AG04449 (cell line): ENCODE results near the gene MAP4K1.

Experiments used
- CTCF ChIA-PET: fragments of 350-600 bp; formaldehyde crosslinking; extraction: SDS; loops from one replicate; lab custom pipeline; 2021; ENCODE audit warnings: antibody characterized with exemption; lab: Yijun Ruan, JAX
- POLR2A ChIA-PET: fragments of 400-600, 350-600 bp; formaldehyde crosslinking; extraction: SDS; loops from one replicate; lab custom pipeline; 2020; ENCODE audit warnings: antibody characterized with exemption, inconsistent platforms; lab: Yijun Ruan, JAX
- DNase-seq: peaks from one replicate; pipeline ENCODE4 v3.0.0-alpha.2; 2010; ENCODE audit warnings: low read depth, low spot score
- H3K4me3 ChIP-seq: 2 replicates; pipeline ENCODE4 v1.5.1; 2011; ENCODE audit warnings: low read depth, mild to moderate bottlenecking, control low read depth, low read length
- TF ChIP-seq, protein P1 (sequence below): IDR thresholded peaks from one replicate; pipeline ENCODE4 v1.5.1; 2011; ENCODE audit warnings: mild to moderate bottlenecking, moderate library complexity, low read length, control low read depth, inconsistent platforms; ENCODE audit not compliant: insufficient read depth; ENCODE audit errors: missing control alignments

MAP4K1 gene

DNA sequence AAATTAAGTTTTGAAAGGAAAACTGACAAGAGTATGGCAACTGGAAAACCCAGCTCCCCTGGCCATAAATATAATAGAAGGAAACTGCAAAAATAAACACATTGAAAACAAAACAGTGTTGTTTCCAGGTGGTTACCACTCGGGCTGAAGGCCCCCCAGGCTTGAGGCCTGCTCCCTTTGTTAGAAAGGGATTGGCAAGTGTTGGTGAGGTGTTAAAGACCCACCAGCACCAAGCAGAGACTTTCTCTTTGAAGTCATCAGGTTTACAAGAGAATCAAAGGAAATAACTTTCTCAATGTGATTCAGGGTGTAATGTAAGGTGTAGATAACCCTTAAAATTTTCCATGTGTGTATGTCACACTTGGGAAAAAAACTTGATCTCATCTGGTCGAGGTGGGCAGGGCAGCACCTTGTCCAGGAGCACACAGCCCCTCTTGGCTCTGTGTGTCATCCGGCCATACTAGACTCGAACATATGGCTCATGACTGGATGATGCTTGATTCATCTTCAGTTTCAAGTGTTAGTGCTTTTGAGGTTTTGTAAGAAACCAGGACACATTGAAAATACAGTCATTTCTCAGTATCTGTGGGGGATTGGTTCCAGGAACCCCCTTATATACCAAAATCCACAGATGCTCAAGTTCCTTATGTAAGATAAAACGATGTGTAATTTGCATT is 37.5 kb upstream of the MAP4K1 start:
- POLR2A ChIA-PET = no interaction called here
- TF ChIP-seq, protein P1, sequence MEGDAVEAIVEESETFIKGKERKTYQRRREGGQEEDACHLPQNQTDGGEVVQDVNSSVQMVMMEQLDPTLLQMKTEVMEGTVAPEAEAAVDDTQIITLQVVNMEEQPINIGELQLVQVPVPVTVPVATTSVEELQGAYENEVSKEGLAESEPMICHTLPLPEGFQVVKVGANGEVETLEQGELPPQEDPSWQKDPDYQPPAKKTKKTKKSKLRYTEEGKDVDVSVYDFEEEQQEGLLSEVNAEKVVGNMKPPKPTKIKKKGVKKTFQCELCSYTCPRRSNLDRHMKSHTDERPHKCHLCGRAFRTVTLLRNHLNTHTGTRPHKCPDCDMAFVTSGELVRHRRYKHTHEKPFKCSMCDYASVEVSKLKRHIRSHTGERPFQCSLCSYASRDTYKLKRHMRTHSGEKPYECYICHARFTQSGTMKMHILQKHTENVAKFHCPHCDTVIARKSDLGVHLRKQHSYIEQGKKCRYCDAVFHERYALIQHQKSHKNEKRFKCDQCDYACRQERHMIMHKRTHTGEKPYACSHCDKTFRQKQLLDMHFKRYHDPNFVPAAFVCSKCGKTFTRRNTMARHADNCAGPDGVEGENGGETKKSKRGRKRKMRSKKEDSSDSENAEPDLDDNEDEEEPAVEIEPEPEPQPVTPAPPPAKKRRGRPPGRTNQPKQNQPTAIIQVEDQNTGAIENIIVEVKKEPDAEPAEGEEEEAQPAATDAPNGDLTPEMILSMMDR = no peak
- CTCF ChIA-PET = interaction anchor here (1.1 kb wide), 1 partner anchor 274 kb away, joined by 4 read pairs; no protein-coding TSS in a partner anchor
- no peak for DNase-seq
- no peak overlapping the region for H3K4me3 ChIP-seq

DNA sequence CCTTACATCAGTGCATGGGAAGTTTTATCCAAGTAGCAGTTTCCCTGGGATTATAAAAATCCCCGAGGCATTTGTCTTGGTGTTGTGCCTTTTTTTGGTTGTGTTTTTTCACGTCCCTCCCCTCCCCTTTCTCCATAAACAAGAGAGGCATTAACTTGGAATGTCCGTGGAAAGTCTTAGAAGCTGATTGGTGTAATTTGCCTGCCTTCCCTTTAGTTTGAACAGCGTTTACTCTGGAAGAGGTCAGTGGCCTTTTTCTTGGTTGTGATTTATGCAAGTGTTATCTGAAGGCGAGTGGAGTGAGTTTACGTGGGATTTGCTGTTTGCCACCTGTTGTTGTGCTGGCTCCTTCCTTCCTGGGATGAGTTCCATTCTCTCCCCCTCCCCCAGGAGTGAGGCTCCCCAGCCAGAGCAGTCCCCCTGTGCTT is 36.9 kb upstream of the MAP4K1 start:
- CTCF ChIA-PET = interaction anchor here (1.1 to 13.2 kb wide), 2 partner anchors 19 to 275 kb away, joined by 4 to 106 read pairs; no protein-coding TSS in a partner anchor
- TF ChIP-seq, protein P1 = no peak
- no peak for DNase-seq
- H3K4me3 ChIP-seq = no peak overlapping the region; the same call in 1 of the 2 replicates
- POLR2A ChIA-PET = no interaction called here

DNA sequence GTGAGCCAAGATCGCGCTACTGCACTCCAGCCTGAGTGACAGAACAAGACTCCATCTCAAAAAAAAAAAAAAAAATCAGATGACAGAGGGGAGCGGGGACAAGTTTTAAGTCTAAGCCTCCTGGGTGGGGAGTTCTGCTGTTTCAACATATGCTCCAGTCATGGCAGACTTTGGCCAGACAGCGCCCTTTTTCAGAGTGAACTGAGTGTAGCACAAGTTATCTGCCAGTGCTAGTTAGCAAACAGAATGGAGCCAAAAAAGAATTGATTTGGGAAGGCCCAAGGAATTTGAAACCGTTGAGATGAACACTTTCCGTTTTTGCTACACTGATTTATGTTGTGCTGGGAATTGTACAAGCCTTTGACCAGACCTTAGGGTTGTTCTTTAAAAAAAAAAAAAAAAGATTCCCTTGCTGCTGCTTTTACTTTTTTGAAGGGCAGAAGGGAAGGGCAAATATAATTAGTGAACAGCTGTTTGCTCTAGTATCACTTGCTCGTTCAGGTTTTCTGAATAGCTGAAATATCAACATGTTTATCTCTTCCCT is 35.3 kb upstream of the MAP4K1 start:
- ChIA-PET CTCF (interaction anchor here (1.0 to 13.2 kb wide), 3 partner anchors 11 to 33 kb away, joined by 3 to 106 read pairs (median 4); no protein-coding TSS in a partner anchor), POLR2A (interaction anchor here (0.5 to 1.1 kb wide), 3 partner anchors 30 to 196 kb away, joined by 3 to 5 read pairs (median 3); no protein-coding TSS in a partner anchor)
- no peak for DNase-seq
- peak overlapping the region; percentile 18; the same call in 1 of the 2 replicates for H3K4me3 ChIP-seq
- TF ChIP-seq, protein P1 = no peak

DNA sequence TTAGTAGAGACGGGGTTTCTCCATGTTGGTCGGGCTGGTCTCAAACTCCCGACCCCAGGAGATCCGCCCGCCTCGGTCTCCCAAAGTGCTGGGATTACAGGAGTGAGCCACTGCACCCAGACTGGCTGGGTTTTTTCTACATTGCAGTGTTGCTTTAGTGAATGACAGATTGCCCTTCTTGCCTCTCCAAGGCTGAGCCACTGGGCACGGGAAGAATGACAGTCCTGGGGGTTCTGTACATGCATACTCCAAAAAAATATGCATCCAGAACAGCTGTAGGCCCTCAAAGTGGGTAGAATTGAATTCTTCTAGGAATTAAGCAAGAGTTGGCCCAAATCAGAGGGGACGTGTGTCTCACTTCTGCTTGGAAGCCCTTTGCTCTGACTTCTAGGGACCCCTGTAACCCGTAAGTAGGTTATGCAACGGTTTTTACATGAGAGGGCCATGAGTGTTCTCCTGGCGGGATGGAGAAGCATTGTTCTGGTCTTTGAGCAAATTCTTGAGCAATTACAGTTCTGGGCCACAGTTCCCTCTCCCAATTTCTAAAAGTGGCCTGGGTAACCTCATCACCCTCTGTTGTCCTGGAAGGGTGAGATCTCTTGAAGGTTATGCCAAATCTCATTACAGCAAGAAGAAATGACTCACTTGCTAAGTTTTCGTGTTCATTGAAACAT is 33.3 kb upstream of the MAP4K1 start:
- ChIA-PET CTCF (interaction anchor here (1.0 to 13.2 kb wide), 2 partner anchors 15 to 279 kb away, joined by 3 to 106 read pairs; partner anchors contain the start of genes MRPS12 and SARS2), POLR2A (interaction anchor here (0.6 to 0.8 kb wide), 2 partner anchors 9 to 30 kb away, joined by 3 to 8 read pairs; no protein-coding TSS in a partner anchor)
- no peak for DNase-seq
- TF ChIP-seq, protein P1 = no peak
- H3K4me3 ChIP-seq = peak overlapping the region; percentile 98

DNA sequence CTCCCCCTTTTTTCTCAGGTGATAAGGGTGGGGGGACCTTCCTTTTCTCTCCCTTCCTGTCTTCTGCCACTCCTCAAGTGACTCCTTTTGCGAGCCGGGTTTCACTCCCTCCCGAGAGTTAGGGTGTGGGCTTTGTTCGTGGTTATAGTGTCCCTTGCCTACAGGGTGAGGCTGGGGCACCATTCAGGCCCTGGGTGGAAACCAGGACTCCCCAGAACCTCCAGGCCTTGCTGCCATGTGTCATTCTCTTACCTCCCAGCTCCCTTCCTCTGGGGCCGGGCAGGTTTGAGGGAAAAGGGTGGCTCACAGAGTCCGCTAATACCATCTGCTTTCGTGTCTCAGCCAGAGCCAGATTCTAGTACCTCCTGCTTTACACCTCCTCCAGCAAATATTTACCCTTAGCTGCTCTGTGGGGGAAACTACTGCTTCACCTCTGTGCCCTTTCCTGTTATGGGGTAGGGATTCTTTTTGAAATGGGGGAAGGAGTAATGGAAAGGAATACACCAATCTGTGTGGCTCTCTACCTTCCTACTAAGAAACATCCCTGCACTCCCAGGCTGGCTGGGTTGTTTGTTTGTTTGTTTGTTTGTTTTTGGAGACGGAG is 32.5 kb upstream of the MAP4K1 start:
- CTCF ChIA-PET = interaction anchor here (1.0 to 13.2 kb wide), 2 partner anchors 14 to 280 kb away, joined by 3 to 106 read pairs; partner anchors contain the start of genes MRPS12 and SARS2
- POLR2A ChIA-PET = interaction anchor here (0.8 to 3.3 kb wide), 2 partner anchors 8 to 9 kb away, joined by 8 to 27 read pairs; no protein-coding TSS in a partner anchor
- peak overlapping the region; percentile 98 for H3K4me3 ChIP-seq
- TF ChIP-seq, protein P1 = no peak
- DNase-seq = no peak
